ENCODE data around the gene CACNA1E. TPM values are rescaled to one million over a fixed set of nuclear protein-coding genes. Genes with fewer than 3 reads are reported as not detected.

CACNA1E gene
- total RNA-seq, 1 experiment from 2014 or later: 0.45 TPM

DNA sequence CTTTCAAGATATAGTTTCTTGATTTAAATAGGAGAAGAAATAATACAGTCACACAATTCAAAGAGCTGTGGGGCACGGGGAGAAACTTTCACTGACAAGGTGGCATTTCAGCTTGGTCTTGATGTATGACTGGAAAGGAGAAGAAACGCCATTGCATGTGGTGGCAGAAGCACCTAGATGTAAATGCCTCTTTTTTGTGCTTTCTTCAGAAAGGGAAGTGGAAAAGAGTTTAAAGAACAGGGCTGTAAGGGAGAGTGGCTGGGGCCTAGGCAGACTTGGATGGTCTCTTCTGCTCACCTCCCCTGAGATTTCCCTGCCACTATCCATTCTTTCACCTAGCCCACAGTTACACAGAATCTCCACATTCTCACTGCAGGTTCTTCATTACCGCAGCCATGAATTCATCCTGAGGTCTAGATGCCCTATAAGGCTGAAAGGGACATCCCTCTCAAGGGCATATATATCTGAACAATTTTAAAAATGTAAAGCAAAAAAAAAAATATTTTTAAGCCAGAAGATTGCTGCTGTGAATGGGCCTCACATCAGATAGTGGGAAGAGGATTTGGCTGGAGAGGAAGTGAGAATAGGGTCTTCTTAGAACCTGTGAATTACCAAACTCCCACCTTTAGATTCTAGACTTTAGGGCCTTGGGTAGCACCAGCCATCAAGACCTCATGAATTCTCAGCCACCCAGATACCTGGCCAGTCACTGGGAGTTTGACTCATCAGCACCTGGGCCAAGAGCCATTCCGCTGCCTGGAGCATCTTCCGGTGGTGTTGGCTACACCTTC is 23.4 kb downstream of the CACNA1E start:
- no peaks in the 10 kb centered on the region for H3K36me3 ChIP-seq (ENCODE audit: control insufficient read depth, insufficient read depth, low read length)
- H3K27me3 Mint-ChIP-seq (ENCODE audit: insufficient read depth, unreplicated experiment): peaks cover 4% of the 10 kb centered on the region
- no peaks in the 10 kb centered on the region for H3K9me3 ChIP-seq
- H3K4me3 ChIP-seq (ENCODE audit: low read depth, low read length): no peak overlapping the region
- intact Hi-C loops (cut with micrococcal nuclease; ENCODE audit: unreplicated experiment): no loop called here
- H3K9me3 Mint-ChIP-seq (ENCODE audit: unreplicated experiment): no peaks in the 10 kb centered on the region
- no peaks in the 10 kb centered on the region for H3K4me1 ChIP-seq
- ChIA-PET CTCF (no interaction called here), POLR2A (no interaction called here)
- TF ChIP-seq, protein P1, sequence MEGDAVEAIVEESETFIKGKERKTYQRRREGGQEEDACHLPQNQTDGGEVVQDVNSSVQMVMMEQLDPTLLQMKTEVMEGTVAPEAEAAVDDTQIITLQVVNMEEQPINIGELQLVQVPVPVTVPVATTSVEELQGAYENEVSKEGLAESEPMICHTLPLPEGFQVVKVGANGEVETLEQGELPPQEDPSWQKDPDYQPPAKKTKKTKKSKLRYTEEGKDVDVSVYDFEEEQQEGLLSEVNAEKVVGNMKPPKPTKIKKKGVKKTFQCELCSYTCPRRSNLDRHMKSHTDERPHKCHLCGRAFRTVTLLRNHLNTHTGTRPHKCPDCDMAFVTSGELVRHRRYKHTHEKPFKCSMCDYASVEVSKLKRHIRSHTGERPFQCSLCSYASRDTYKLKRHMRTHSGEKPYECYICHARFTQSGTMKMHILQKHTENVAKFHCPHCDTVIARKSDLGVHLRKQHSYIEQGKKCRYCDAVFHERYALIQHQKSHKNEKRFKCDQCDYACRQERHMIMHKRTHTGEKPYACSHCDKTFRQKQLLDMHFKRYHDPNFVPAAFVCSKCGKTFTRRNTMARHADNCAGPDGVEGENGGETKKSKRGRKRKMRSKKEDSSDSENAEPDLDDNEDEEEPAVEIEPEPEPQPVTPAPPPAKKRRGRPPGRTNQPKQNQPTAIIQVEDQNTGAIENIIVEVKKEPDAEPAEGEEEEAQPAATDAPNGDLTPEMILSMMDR (IDR thresholded peaks at IDR 0.05; ENCODE audit: insufficient read depth in 1 of 2, low read depth in 1 of 2, low read length in 1 of 2, severe bottlenecking in 1 of 2, unreplicated experiment in 1 of 2): no peak
- no peak overlapping the region for H3K27ac Mint-ChIP-seq (ENCODE audit: unreplicated experiment)
- H3K27me3 ChIP-seq (replicated peaks; ENCODE audit: control insufficient read depth, insufficient read depth, low read length): no peaks in the 10 kb centered on the region
- H3K4me3 Mint-ChIP-seq (ENCODE audit: unreplicated experiment): no peak overlapping the region
- no peaks in the 10 kb centered on the region for H3K4me1 Mint-ChIP-seq (ENCODE audit: low read depth, unreplicated experiment)
- no peaks in the 10 kb centered on the region for H3K36me3 Mint-ChIP-seq (ENCODE audit: insufficient read depth, unreplicated experiment)
- no TSS peak for BruUV-seq (replicated peaks)
- DNase-seq: no peak

DNA sequence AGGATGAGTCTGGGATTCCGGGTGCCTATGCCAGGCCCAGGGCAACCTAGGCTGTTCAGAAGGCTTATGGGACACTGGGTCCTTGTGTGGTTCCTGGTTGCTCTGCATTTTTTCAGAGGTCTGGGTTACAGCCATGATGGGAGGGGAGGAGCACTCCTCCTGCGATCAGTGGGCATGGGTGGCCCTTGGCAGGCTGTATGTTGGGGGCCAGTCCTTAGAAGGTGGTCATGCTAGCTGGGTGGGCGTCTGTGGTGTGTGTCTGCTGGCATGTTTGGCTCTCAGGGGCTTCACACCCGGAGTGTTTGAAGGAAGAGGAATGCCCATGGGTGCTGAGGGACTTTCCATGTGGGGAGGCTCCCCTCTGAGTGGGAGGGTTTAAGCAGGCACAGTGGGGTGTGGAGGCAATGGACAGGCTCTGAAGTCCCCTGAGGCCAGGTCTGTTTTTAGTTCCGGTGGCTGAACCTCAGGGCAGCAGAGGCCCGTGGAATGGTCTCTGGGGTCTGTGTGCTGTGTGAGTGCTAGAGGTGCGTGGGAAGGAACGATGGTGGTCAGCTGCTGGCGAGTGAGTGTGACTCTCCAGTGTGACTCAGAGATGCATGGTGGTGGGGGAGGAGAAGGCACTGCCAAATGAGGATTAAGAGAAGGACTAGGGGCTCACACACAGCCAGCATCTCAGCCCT is 25.3 kb downstream of the CACNA1E start:
- TF ChIP-seq, protein P1 (IDR thresholded peaks at IDR 0.05; ENCODE audit: insufficient read depth in 1 of 2, low read depth in 1 of 2, low read length in 1 of 2, severe bottlenecking in 1 of 2, unreplicated experiment in 1 of 2): no peak
- Mint-ChIP-seq H3K4me1 (ENCODE audit: low read depth, unreplicated experiment) (peaks cover 6% of the 10 kb centered on the region), H3K4me3 (ENCODE audit: unreplicated experiment) (no peak overlapping the region), H3K27ac (ENCODE audit: unreplicated experiment) (no peak overlapping the region), H3K9me3 (ENCODE audit: unreplicated experiment) (no peaks in the 10 kb centered on the region), H3K36me3 (ENCODE audit: insufficient read depth, unreplicated experiment) (no peaks in the 10 kb centered on the region), H3K27me3 (ENCODE audit: insufficient read depth, unreplicated experiment) (peaks cover 7% of the 10 kb centered on the region)
- Histone ChIP-seq H3K4me3 (ENCODE audit: low read depth, low read length) (no peak overlapping the region), H3K9me3 (no peaks in the 10 kb centered on the region), H3K4me1 (no peaks in the 10 kb centered on the region), H3K27me3 (replicated peaks; ENCODE audit: control insufficient read depth, insufficient read depth, low read length) (no peaks in the 10 kb centered on the region), H3K36me3 (ENCODE audit: control insufficient read depth, insufficient read depth, low read length) (no peaks in the 10 kb centered on the region)
- no TSS peak for BruUV-seq (replicated peaks)
- ChIA-PET POLR2A (no interaction called here), CTCF (interaction anchor here (1.0 kb wide), 1 partner anchor 30 kb away, joined by 4 read pairs; no protein-coding TSS in a partner anchor)
- DNase-seq: no peak
- intact Hi-C loops (cut with micrococcal nuclease; ENCODE audit: unreplicated experiment): no loop called here

DNA sequence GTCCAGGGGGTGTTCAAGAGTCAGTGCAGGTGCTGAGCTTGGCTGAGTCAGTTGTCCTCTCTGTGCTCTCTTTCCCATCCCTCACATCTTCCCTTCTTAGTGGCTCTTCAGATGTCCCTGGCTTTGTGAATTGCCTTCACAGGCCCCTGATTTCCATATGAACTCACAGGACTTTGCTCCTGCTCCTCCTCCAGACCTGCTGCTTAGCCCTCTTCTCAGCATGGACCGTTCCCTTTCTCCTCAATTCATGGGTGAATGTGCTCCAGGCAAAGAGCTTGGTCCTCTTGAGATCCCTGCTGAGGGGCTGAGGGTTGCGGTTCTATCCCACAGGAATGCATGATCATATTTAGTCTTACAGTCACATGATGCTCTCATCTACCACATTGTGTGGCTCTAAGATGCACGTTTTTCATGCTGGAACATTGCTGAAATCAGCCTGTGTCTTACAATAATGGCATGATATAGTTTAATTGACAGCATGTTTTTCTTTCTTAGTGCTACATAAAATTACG is 30.5 kb downstream of the CACNA1E start:
- TF ChIP-seq, protein P1 (IDR thresholded peaks at IDR 0.05; ENCODE audit: insufficient read depth in 1 of 2, low read depth in 1 of 2, low read length in 1 of 2, severe bottlenecking in 1 of 2, unreplicated experiment in 1 of 2): no peak
- intact Hi-C loops (cut with micrococcal nuclease; ENCODE audit: unreplicated experiment): no loop called here
- H3K4me1 Mint-ChIP-seq (ENCODE audit: low read depth, unreplicated experiment): peaks cover 10% of the 10 kb centered on the region
- H3K36me3 Mint-ChIP-seq (ENCODE audit: insufficient read depth, unreplicated experiment): no peaks in the 10 kb centered on the region
- H3K4me3 ChIP-seq (ENCODE audit: low read depth, low read length): no peak overlapping the region
- H3K27me3 Mint-ChIP-seq (ENCODE audit: insufficient read depth, unreplicated experiment): peaks cover 14% of the 10 kb centered on the region
- no peaks in the 10 kb centered on the region for H3K27me3 ChIP-seq (replicated peaks; ENCODE audit: control insufficient read depth, insufficient read depth, low read length)
- no peaks in the 10 kb centered on the region for H3K4me1 ChIP-seq
- H3K27ac Mint-ChIP-seq (ENCODE audit: unreplicated experiment): no peak overlapping the region
- no peaks in the 10 kb centered on the region for H3K9me3 Mint-ChIP-seq (ENCODE audit: unreplicated experiment)
- no peak for DNase-seq
- POLR2A ChIA-PET: no interaction called here
- H3K9me3 ChIP-seq: no peaks in the 10 kb centered on the region
- no peak overlapping the region for H3K4me3 Mint-ChIP-seq (ENCODE audit: unreplicated experiment)
- BruUV-seq (replicated peaks): no TSS peak
- CTCF ChIA-PET: no interaction called here
- H3K36me3 ChIP-seq (ENCODE audit: control insufficient read depth, insufficient read depth, low read length): no peaks in the 10 kb centered on the region
